SH-SY5Y (cell line): ENCODE results near the gene KLHL22.

Source experiments
- GATA2 ChIP-seq: IDR thresholded peaks from 2 replicates; pipeline ENCODE4 v1.6.1; 2011; ENCODE audit warnings: mild to moderate bottlenecking, low read depth, low read length
- GATA3 ChIP-seq: IDR thresholded peaks from 2 replicates; pipeline ENCODE4 v1.6.1; 2011; ENCODE audit warnings: low read depth, mild to moderate bottlenecking, low read length, moderate library complexity

GRCh38 chr22:20459862-20460261, 35.7 kb downstream of the KLHL22 start:
- TF ChIP-seq GATA3 (no peak), GATA2 (no peak)
